Natural killer cell (primary cell): ENCODE measurements around the gene ACR. TPM values are rescaled to one million over a fixed set of nuclear protein-coding genes. Genes with fewer than 3 reads are reported as not detected.

ENCODE experiments used
- ATAC-seq, 3 donors: fragments of 150-1000 bp in 2 of 3; fragments of 200-7000 bp in 1 of 3; cut with Tn5 transposase; 1 replicate in 1 of 3; 2 replicates in 2 of 3; pipeline ENCODE4 v1.10.0; 2021; ENCODE audit warnings: mild to moderate bottlenecking in 2 of 3, moderate library complexity in 2 of 3
- DNase-seq, 2 donors: peaks; one replicate each; pipeline versions ENCODE4 v3.0.0 to v3.0.0-alpha.2; 2013 to 2021; ENCODE audit warnings: mixed read lengths in 1 of 2
- H3K27ac ChIP-seq: one replicate; pipeline ENCODE4 v1.5.1; 2013; ENCODE audit warnings: mild to moderate bottlenecking, low read length
- H3K27me3 ChIP-seq: one replicate; pipeline ENCODE4 v1.6.1; 2013; ENCODE audit warnings: low read length; ENCODE audit not compliant: control insufficient read depth, insufficient read depth
- H3K36me3 ChIP-seq: one replicate; pipeline ENCODE4 v1.6.1; 2013; ENCODE audit warnings: low read length; ENCODE audit not compliant: control insufficient read depth, insufficient read depth
- H3K4me1 ChIP-seq: one replicate; pipeline ENCODE4 v1.6.1; 2013; ENCODE audit warnings: low read length; ENCODE audit not compliant: control insufficient read depth, insufficient read depth
- H3K4me3 ChIP-seq: one replicate; pipeline ENCODE4 v1.5.1; 2013; ENCODE audit warnings: low read length
- H3K9me3 ChIP-seq: one replicate; pipeline ENCODE4 v1.6.1; 2013; ENCODE audit warnings: low read length; ENCODE audit not compliant: control insufficient read depth, insufficient read depth
- H3K27ac Mint-ChIP-seq, 2 donors: one replicate each; pipeline ENCODE4 v1.8.0; 2022; ENCODE audit warnings: mild to moderate bottlenecking in 2 of 2, mixed read lengths in 2 of 2, moderate library complexity in 1 of 2
- H3K27me3 Mint-ChIP-seq, 2 donors: one replicate each; pipeline ENCODE4 v1.8.0; 2022; ENCODE audit warnings: low read depth in 2 of 2, mixed read lengths in 2 of 2
- H3K36me3 Mint-ChIP-seq: one replicate; pipeline ENCODE4 v1.8.0; 2022; ENCODE audit warnings: mixed read lengths
- H3K4me1 Mint-ChIP-seq, 2 donors: one replicate each; pipeline ENCODE4 v1.8.0; 2022; ENCODE audit warnings: mixed read lengths in 2 of 2
- H3K4me3 Mint-ChIP-seq: one replicate; pipeline ENCODE4 v1.8.0; 2022; ENCODE audit warnings: mild to moderate bottlenecking, moderate library complexity, mixed read lengths
- H3K9me3 Mint-ChIP-seq, 2 donors: one replicate each; pipeline ENCODE4 v1.8.0; 2022; ENCODE audit warnings: mixed read lengths in 2 of 2
- CTCF ChIP-seq: fragments of 200-600 bp; IDR thresholded peaks from one replicate; pipeline ENCODE4 v1.8.0; 2022; ENCODE audit warnings: antibody characterized with exemption
- WGBS: methylation state at CpG from one replicate; pipeline ENCODE4 v1.1.7; 2013; ENCODE audit warnings: missing lambda C conversion rate; ENCODE audit not compliant: insufficient coverage; 5-methylcytosine and 5-hydroxymethylcytosine counted together
- intact Hi-C: fragments of 100-400 bp; cut with micrococcal nuclease; formaldehyde crosslinking; loops from one replicate; pipeline ENCODE4 v1.14.2; 2022
- total RNA-seq, 4 donors: library from RNA; stranded (reverse); fragments of 120-200 nt in 1 of 4; gene quantifications; one replicate each; pipeline versions ENCODE4 v1.2.3 to v1.2.4, GENCODE V29; 2013 to 2022

ACR gene
- total RNA-seq, 3 donors from 2014 or later (not counting 1 experiment from before 2014, with no cell fraction given) = not detected

- no peak overlapping the region for H3K27ac Mint-ChIP-seq
- H3K36me3 Mint-ChIP-seq = no peaks in the 10 kb centered on the region
- 94% methylated on average over 18 of the region's 18 CpGs for WGBS
- peaks cover 0 to 3% of the 10 kb centered on the region in 2 donors for H3K4me1 Mint-ChIP-seq
- no peak overlapping the region for H3K27ac ChIP-seq
- no peaks in the 10 kb centered on the region for H3K36me3 ChIP-seq
- no peak for ATAC-seq
- no peaks in the 10 kb centered on the region for H3K4me1 ChIP-seq
- DNase-seq = no peak
- intact Hi-C loops = no loop called here
- no peak overlapping the region for H3K4me3 ChIP-seq
- no peaks in the 10 kb centered on the region for H3K9me3 ChIP-seq
- H3K4me3 Mint-ChIP-seq = no peak overlapping the region
- H3K9me3 Mint-ChIP-seq = peaks cover 0 to 5% of the 10 kb centered on the region in 2 donors
- no peaks in the 10 kb centered on the region for H3K27me3 ChIP-seq
- TF ChIP-seq CTCF = no peak
- H3K27me3 Mint-ChIP-seq = peaks cover 8 to 12% of the 10 kb centered on the region in 2 donors
Observed at GRCh38 chr22:50695421-50696250, 42.4 kb upstream of the ACR start.

DNA sequence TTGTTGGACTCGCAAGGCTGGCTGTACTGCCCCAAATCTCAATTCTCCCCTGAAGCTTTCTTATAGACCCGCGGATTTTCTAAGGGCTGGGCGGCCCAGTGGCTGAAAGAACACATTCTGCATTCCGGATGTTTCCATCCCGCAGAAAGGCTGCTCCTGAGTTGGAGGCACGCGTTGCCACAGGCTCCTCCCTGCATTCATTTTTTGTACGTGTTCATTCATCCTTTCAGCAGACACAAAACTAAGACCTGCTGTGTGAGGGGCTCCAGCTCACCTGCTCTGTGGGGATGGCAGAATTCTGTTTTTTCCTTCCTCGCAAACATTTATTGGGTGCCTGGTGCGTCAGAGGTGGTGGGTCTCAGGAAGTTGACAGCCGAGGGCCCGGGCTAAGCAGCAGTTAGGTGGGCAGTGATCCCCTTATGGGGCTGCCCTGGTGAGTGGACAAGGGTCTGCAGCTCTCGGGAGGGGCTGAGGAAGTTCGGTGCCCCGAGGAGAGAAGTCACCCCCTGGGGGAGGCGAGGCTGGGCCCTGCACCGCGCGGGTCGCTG is 41.7 kb upstream of the ACR start:
- no peak for TF ChIP-seq CTCF
- Mint-ChIP-seq H3K27me3 (peaks cover 6 to 8% of the 10 kb centered on the region in 2 donors), H3K27ac (no peak overlapping the region), H3K9me3 (peaks cover 0 to 5% of the 10 kb centered on the region in 2 donors), H3K4me1 (peaks cover 0 to 4% of the 10 kb centered on the region in 2 donors), H3K36me3 (no peaks in the 10 kb centered on the region), H3K4me3 (no peak overlapping the region)
- Histone ChIP-seq H3K36me3 (no peaks in the 10 kb centered on the region), H3K4me1 (no peaks in the 10 kb centered on the region), H3K27me3 (no peaks in the 10 kb centered on the region), H3K9me3 (no peaks in the 10 kb centered on the region), H3K27ac (no peak overlapping the region), H3K4me3 (no peak overlapping the region)
- ATAC-seq (no peak), DNase-seq (no peak)
- intact Hi-C loops = no loop called here
- 90% methylated on average over 21 of the region's 21 CpGs for WGBS

DNA sequence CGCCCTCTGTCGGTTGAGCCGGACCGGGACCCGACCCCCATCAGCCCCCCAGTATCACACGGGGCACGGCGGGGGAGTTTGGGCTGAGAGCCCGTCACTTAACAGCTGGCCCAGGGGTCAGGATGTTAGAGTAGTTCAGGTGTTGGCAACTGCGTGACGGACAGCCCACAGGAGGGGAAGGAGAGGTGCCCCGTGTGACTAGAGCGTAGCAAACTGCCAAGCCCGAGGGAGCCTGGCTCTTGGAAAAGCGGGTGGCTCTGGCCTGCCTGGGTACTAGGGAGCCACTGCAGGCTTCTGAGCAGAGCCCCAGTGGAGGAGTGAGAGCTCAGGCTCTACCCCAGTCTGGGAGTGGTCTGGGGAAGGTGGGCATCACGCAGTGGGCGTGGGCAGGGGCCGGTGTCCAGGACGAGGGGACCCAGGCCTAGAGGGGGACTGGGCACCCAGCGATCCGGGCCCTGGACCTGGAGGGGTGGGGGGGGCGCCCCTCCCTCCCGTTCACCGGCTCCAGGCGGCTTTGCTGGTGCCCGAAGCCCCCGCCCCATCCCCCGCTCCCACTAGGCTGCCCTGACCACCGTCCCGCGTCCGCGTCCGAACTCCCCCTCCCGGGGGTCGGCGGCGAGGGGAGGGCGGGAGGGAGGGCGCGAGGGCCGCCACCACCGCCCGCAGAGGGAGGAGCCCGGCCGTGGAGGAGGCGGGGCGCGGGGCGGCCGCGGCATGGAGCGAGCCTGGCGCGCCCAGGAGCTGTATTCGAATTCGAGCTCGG is 41.0 kb upstream of the ACR start:
- DNase-seq (no peak), ATAC-seq (no peak)
- intact Hi-C loops = no loop called here
- Histone ChIP-seq H3K36me3 (no peaks in the 10 kb centered on the region), H3K27me3 (no peaks in the 10 kb centered on the region), H3K4me3 (no peak overlapping the region), H3K4me1 (no peaks in the 10 kb centered on the region), H3K9me3 (no peaks in the 10 kb centered on the region), H3K27ac (no peak overlapping the region)
- Mint-ChIP-seq H3K27me3 (peaks cover 0 to 6% of the 10 kb centered on the region in 2 donors), H3K36me3 (no peaks in the 10 kb centered on the region), H3K4me3 (no peak overlapping the region), H3K4me1 (peaks cover 0 to 4% of the 10 kb centered on the region in 2 donors), H3K27ac (no peak overlapping the region), H3K9me3 (peaks cover 0 to 3% of the 10 kb centered on the region in 2 donors)
- no peak for TF ChIP-seq CTCF
- WGBS = 95% methylated on average over 51 of the region's 58 CpGs
